Neural cell (in vitro differentiated cells): ENCODE results near the gene NDUFV1. TPM values are rescaled to one million over a fixed set of nuclear protein-coding genes. Genes with fewer than 3 reads are reported as not detected.
A peak's percentile ranks its signal among the peaks of the same experiment; 100 is the strongest.

ENCODE experiments used
- H2AFZ ChIP-seq: fragments of 200-600, 300-800 bp; sonication (generic), shearing (Covaris generic); 2 replicates; pipeline ENCODE4 v1.6.0; 2014; ENCODE audit warnings: low read depth, mild to moderate bottlenecking, antibody characterized with exemption, low read length, moderate library complexity
- H3F3A ChIP-seq: fragments of 200-600 bp; shearing (Covaris generic); 2 replicates; pipeline ENCODE4 v1.6.1; 2016; ENCODE audit warnings: mild to moderate bottlenecking, moderate library complexity, mixed read lengths, antibody characterized with exemption, low read length; ENCODE audit not compliant: insufficient read depth, poor library complexity, severe bottlenecking
- H3K27ac ChIP-seq: fragments of 200-600, 300-800 bp; sonication (generic), shearing (Covaris generic); 2 replicates; pipeline ENCODE4 v1.5.1; 2014; ENCODE audit warnings: mild to moderate bottlenecking, low read length, moderate library complexity
- H3K27me3 ChIP-seq: fragments of 300-800, 200-600 bp; sonication (generic), shearing (Covaris generic); 2 replicates; pipeline ENCODE4 v1.6.0; 2014; ENCODE audit warnings: mild to moderate bottlenecking, low read depth, low read length, moderate library complexity; ENCODE audit not compliant: insufficient read depth
- H3K36me3 ChIP-seq: fragments of 300-800, 200-600 bp; sonication (generic), shearing (Covaris generic); 2 replicates; pipeline ENCODE4 v1.5.1; 2014; ENCODE audit warnings: mild to moderate bottlenecking, antibody characterized with exemption, low read length, moderate library complexity; ENCODE audit not compliant: insufficient read depth
- H3K4me2 ChIP-seq: fragments of 300-800, 200-600 bp; sonication (generic), shearing (Covaris generic); 2 replicates; pipeline ENCODE4 v1.6.0; 2014; ENCODE audit warnings: mild to moderate bottlenecking, low read length
- H3K4me3 ChIP-seq: fragments of 300-800, 200-600 bp; sonication (generic), shearing (Covaris generic); 2 replicates; pipeline ENCODE4 v1.5.1; 2014; ENCODE audit warnings: mild to moderate bottlenecking, low read length, moderate library complexity
- H3K79me2 ChIP-seq: fragments of 200-600 bp; shearing (Covaris generic); replicated peaks from 2 replicates; pipeline ENCODE4 v1.6.0; 2014; ENCODE audit warnings: mild to moderate bottlenecking, low read length, moderate library complexity; ENCODE audit not compliant: insufficient read depth
- H3K9ac ChIP-seq: fragments of 300-800, 200-600 bp; sonication (generic), shearing (Covaris generic); 2 replicates; pipeline ENCODE4 v1.6.1; 2016; ENCODE audit warnings: mild to moderate bottlenecking, low read length, mixed read lengths
- H3K9me2 ChIP-seq: fragments of 200-600 bp; shearing (Covaris generic); 2 replicates; pipeline ENCODE4 v1.6.1; 2016; ENCODE audit warnings: mild to moderate bottlenecking, low read length, mixed read lengths; ENCODE audit not compliant: insufficient read depth
- H3K9me3 ChIP-seq: fragments of 200-600, 300-800 bp; sonication (generic), shearing (Covaris generic); 2 replicates; pipeline ENCODE4 v1.6.1; 2016; ENCODE audit warnings: mild to moderate bottlenecking, mixed run types, low read length, moderate library complexity, mixed read lengths
- H4K20me1 ChIP-seq: fragments of 200-600 bp; shearing (Covaris generic); 2 replicates; pipeline ENCODE4 v1.6.1; 2016; ENCODE audit warnings: mild to moderate bottlenecking, mixed run types; ENCODE audit not compliant: insufficient read depth
- EP300 ChIP-seq: fragments of 450-650 bp; conservative IDR thresholded peaks from 2 replicates; pipeline ENCODE4 v1.6.1; 2014; ENCODE audit warnings: antibody characterized with exemption, mild to moderate bottlenecking, moderate library complexity; ENCODE audit not compliant: poor library complexity, severe bottlenecking
- EZH2 ChIP-seq: fragments of 200-600, 300-800 bp; shearing (Covaris generic), sonication (generic); IDR thresholded peaks from 2 replicates; pipeline ENCODE4 v1.6.1; 2014; ENCODE audit warnings: antibody characterized with exemption, low read length, borderline replicate concordance, mild to moderate bottlenecking; ENCODE audit not compliant: insufficient read depth, poor library complexity, severe bottlenecking
- MXI1 ChIP-seq: fragments of 450-650 bp; conservative IDR thresholded peaks from 2 replicates; pipeline ENCODE4 v1.6.1; 2014; ENCODE audit warnings: antibody characterized with exemption, mild to moderate bottlenecking; ENCODE audit not compliant: poor library complexity, severe bottlenecking
- POLR2AphosphoS5 ChIP-seq: IDR thresholded peaks from 2 replicates; pipeline ENCODE4 v1.6.1; 2012
- RAD21 ChIP-seq: fragments of 450-650 bp; conservative IDR thresholded peaks from 2 replicates; pipeline ENCODE4 v1.6.1; 2014; ENCODE audit warnings: antibody characterized with exemption, mild to moderate bottlenecking, moderate library complexity
- REST ChIP-seq: IDR thresholded peaks from 2 replicates; pipeline ENCODE4 v1.6.1; 2012; ENCODE audit warnings: borderline replicate concordance
- SMC3 ChIP-seq: fragments of 450-650 bp; conservative IDR thresholded peaks from 2 replicates; pipeline ENCODE4 v1.6.1; 2014; ENCODE audit warnings: antibody characterized with exemption, mild to moderate bottlenecking, moderate library complexity; ENCODE audit not compliant: poor library complexity
- TAF1 ChIP-seq: IDR thresholded peaks from 2 replicates; pipeline ENCODE4 v1.6.1; 2012; ENCODE audit warnings: low read depth
- polyA plus RNA-seq: library from polyadenylated mRNA; depleted of rRNA; stranded (reverse); fragments of >200 nt; gene quantifications from 2 replicates; pipeline ENCODE4 v1.2.3, GENCODE V29; 2014
- TF ChIP-seq, protein P1 (sequence below): fragments of 450-650 bp; IDR thresholded peaks from 2 replicates; pipeline ENCODE4 v1.5.1; 2014; ENCODE audit warnings: antibody characterized with exemption, mild to moderate bottlenecking, moderate library complexity; ENCODE audit not compliant: poor library complexity, severe bottlenecking

The NDUFV1 gene
- polyA plus RNA-seq, 1 donor from 2014 or later: 393 TPM

- Histone ChIP-seq H3K27ac (no peak overlapping the region), H3K9me3 (no peaks in the 10 kb centered on the region), H2AFZ (no peak overlapping the region), H3K79me2 (no peaks in the 10 kb centered on the region), H3K9ac (no peak overlapping the region), H3K4me3 (no peak overlapping the region), H3K27me3 (no peaks in the 10 kb centered on the region), H3K36me3 (no peaks in the 10 kb centered on the region), H3K9me2 (no peaks in the 10 kb centered on the region), H4K20me1 (no peaks in the 10 kb centered on the region), H3K4me2 (no peak overlapping the region), H3F3A (no peaks in the 10 kb centered on the region)
- TF ChIP-seq TAF1 (no peak), POLR2AphosphoS5 (no peak), RAD21 (no peak), EP300 (no peak), MXI1 (no peak), SMC3 (no peak), REST (no peak), EZH2 (no peak)
- TF ChIP-seq, protein P1, sequence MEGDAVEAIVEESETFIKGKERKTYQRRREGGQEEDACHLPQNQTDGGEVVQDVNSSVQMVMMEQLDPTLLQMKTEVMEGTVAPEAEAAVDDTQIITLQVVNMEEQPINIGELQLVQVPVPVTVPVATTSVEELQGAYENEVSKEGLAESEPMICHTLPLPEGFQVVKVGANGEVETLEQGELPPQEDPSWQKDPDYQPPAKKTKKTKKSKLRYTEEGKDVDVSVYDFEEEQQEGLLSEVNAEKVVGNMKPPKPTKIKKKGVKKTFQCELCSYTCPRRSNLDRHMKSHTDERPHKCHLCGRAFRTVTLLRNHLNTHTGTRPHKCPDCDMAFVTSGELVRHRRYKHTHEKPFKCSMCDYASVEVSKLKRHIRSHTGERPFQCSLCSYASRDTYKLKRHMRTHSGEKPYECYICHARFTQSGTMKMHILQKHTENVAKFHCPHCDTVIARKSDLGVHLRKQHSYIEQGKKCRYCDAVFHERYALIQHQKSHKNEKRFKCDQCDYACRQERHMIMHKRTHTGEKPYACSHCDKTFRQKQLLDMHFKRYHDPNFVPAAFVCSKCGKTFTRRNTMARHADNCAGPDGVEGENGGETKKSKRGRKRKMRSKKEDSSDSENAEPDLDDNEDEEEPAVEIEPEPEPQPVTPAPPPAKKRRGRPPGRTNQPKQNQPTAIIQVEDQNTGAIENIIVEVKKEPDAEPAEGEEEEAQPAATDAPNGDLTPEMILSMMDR: no peak
Measured at GRCh38 chr11:67572305-67572704, 34.4 kb upstream of the NDUFV1 start.

GRCh38 chr11:67572747-67573419 lies 33.9 kb upstream of the NDUFV1 start:
- Histone ChIP-seq H3K36me3 (no peaks in the 10 kb centered on the region), H3K4me2 (no peak overlapping the region), H2AFZ (no peak overlapping the region), H3K9me2 (no peaks in the 10 kb centered on the region), H3K27ac (no peak overlapping the region), H3K79me2 (no peaks in the 10 kb centered on the region), H3K27me3 (no peaks in the 10 kb centered on the region), H3K9ac (no peak overlapping the region), H3K9me3 (no peaks in the 10 kb centered on the region), H3F3A (no peaks in the 10 kb centered on the region), H4K20me1 (no peaks in the 10 kb centered on the region), H3K4me3 (no peak overlapping the region)
- TF ChIP-seq SMC3 (peak; percentile 70), EP300 (no peak), RAD21 (peak; percentile 67)
- TF ChIP-seq, protein P1: peak; percentile 66
